Measurements from ENCODE around the gene TNS1.
A peak's percentile ranks its signal among the peaks of the same experiment; 100 is the strongest.

Gene TNS1

GRCh38 chr2:217998926-217999594 lies 3.7 kb downstream of the TNS1 start:
- DNase-seq = no peak

GRCh38 chr2:217997510-217997909 lies 5.3 kb downstream of the TNS1 start:
- no peak for DNase-seq

- no peak for DNase-seq
Measured at GRCh38 chr2:217996361-217996760, 6.4 kb downstream of the TNS1 start.

- DNase-seq = no peak
Measured at GRCh38 chr2:217995731-217996231, 7.0 kb downstream of the TNS1 start.

- no peak for DNase-seq
Measured at GRCh38 chr2:217994776-217995274, 8.0 kb downstream of the TNS1 start.

GRCh38 chr2:217993817-217994463 lies 8.9 kb downstream of the TNS1 start:
- peak; percentile 14 for DNase-seq

- DNase-seq = no peak
Measured at GRCh38 chr2:217993138-217993537, 9.7 kb downstream of the TNS1 start.

GRCh38 chr2:217992061-217992460 lies 10.7 kb downstream of the TNS1 start:
- DNase-seq = no peak

- no peak for DNase-seq
Measured at GRCh38 chr2:217990791-217991465, 11.9 kb downstream of the TNS1 start.

GRCh38 chr2:217990389-217990788 lies 12.4 kb downstream of the TNS1 start:
- DNase-seq = no peak

- DNase-seq = no peak
Measured at GRCh38 chr2:217989221-217989948, 13.4 kb downstream of the TNS1 start.

GRCh38 chr2:217988840-217989204 lies 14.0 kb downstream of the TNS1 start:
- no peak for DNase-seq

- peak; percentile 73 for DNase-seq
Measured at GRCh38 chr2:217988014-217988839, 14.6 kb downstream of the TNS1 start.

GRCh38 chr2:217987391-217987790 lies 15.4 kb downstream of the TNS1 start:
- no peak for DNase-seq

GRCh38 chr2:217986256-217986961 lies 16.4 kb downstream of the TNS1 start:
- DNase-seq = no peak

- DNase-seq = no peak
Measured at GRCh38 chr2:217983276-217984233, 19.2 kb downstream of the TNS1 start.

GRCh38 chr2:217981971-217982370 lies 20.8 kb downstream of the TNS1 start:
- no peak for DNase-seq

GRCh38 chr2:217981084-217981730 lies 21.6 kb downstream of the TNS1 start:
- DNase-seq = no peak

GRCh38 chr2:217980591-217980990 lies 22.2 kb downstream of the TNS1 start:
- DNase-seq = no peak

- no peak for DNase-seq
Measured at GRCh38 chr2:217980036-217980435, 22.8 kb downstream of the TNS1 start.

All from NCI-H1694 treated with DMSO at 0.1 percent for 48 hours (cell line).